Peyer's patch (tissue), 4 donors: ENCODE measurements around the gene HNRNPA1L2.

ENCODE experiments used
- POLR2A ChIP-seq, 2 donors: fragments of 450-650 bp; IDR thresholded peaks; one replicate each; pipeline ENCODE4 v1.5.1; 2017; ENCODE audit warnings: antibody characterized with exemption in 2 of 2, mild to moderate bottlenecking in 2 of 2, moderate library complexity in 2 of 2
- TF ChIP-seq, protein P1 (sequence below), 6 experiments: fragments of 450-650 bp in 4 of 6; fragments of 200-600 bp in 2 of 6; sonication (generic) in 1 of 6; IDR thresholded peaks; one replicate each; pipeline ENCODE4 v1.5.1; 2017 to 2019; ENCODE audit warnings: antibody characterized with exemption in 6 of 6, mild to moderate bottlenecking in 3 of 6, moderate library complexity in 1 of 6

DNA sequence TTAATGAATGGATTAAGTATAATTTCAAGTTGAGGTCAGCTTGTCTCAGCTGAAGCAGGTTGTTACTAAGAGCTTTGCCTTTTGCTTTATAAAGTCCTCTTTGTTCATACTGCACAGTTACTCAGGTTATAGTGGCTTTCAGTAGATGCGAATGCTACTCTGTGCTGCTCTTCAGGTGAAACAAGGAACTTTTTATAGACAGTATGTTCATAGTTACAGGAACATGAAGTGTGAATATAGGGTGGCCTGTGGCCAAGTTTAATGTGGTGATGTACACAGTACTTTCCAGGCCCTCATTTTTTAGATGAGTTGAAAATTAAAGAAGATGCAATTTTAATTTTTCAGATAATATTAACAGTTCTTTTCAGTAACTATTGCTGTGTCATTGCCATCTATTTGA lies 31.2 kb downstream of the HNRNPA1L2 start:
- TF ChIP-seq, protein P1, sequence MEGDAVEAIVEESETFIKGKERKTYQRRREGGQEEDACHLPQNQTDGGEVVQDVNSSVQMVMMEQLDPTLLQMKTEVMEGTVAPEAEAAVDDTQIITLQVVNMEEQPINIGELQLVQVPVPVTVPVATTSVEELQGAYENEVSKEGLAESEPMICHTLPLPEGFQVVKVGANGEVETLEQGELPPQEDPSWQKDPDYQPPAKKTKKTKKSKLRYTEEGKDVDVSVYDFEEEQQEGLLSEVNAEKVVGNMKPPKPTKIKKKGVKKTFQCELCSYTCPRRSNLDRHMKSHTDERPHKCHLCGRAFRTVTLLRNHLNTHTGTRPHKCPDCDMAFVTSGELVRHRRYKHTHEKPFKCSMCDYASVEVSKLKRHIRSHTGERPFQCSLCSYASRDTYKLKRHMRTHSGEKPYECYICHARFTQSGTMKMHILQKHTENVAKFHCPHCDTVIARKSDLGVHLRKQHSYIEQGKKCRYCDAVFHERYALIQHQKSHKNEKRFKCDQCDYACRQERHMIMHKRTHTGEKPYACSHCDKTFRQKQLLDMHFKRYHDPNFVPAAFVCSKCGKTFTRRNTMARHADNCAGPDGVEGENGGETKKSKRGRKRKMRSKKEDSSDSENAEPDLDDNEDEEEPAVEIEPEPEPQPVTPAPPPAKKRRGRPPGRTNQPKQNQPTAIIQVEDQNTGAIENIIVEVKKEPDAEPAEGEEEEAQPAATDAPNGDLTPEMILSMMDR (IDR thresholded peaks at IDR 0.05): no peak
- TF ChIP-seq POLR2A (IDR thresholded peaks at IDR 0.05): no peak
